Activated T-helper 1 cell treated with anti-CD3 and anti-CD28 coated beads, Interleukin-2, amount 50 U/mL, for 16 hours (primary cell): Measurements from ENCODE around the gene VOPP1.
"Not testable (repeated sequence)": the region's sequence is repeated elsewhere in the genome, so short reads cannot be mapped to it uniquely, and the experiment has no call there.

Experiments
- DNase-seq, 2 donors: peaks; one replicate each; pipeline ENCODE4 v3.0.0-alpha.2; 2020; ENCODE audit warnings: low read depth in 1 of 2, low spot score in 1 of 2

The VOPP1 gene

DNA sequence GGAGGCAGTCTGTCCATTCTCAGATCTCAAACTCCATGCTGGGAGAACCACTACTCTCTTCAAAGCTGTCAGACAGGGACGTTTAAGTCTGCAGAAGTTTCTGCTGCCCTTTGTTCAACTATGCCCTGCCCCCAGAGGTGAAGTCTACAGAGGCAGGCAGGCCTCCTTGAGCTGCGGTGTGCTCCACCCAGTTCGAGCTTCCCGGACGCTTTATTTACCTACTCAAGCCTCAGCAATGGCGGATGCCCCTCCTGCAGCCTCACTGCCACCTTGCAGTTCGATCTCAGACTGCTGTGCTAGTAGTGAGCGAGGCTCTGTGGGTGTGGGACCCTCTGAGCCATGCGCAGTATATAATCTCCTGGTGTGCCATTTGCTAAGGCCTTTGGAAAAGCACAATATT is 10.4 kb upstream of the VOPP1 start:
- DNase-seq, result not testable (repeated sequence)

DNA sequence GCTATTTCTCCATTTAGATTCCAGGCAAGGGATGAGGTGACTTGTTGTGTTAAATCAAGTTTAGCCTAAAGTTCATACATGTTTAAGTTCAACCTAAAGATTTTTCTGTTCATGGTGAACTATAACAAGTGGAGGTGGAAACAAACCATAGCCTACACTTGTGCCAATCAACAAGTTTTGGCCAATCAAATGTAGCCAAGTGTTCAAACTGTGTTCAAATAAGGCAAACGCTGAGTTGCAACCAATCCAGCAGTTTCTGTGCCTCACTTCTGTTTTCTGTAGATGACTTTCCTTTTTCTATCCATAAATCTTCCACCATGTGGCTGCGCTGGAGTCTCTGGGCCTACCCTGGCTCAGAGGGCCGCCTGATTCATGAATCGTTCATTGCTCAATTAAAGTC is 4.5 kb upstream of the VOPP1 start:
- DNase-seq, result no peak

DNA sequence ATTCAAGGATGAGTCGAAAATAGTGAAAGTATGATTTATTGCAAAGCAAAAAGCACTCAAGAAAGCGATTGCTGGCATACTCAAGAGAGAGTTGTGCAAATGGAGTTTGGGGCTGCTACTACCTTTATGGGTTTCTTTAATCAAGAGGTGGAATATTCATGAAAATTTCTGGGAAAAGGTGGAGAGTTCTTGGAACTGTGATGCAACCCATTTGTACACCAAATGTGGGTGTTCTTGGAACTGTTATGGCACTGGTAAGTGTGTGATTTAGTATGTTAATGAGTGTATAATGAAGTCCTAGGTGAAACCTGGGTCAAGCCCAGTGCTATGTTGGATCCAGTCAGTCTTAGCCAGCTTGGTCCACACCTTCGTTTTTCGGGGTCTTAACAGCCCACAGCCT is 3.4 kb upstream of the VOPP1 start:
- DNase-seq, result no peak

DNA sequence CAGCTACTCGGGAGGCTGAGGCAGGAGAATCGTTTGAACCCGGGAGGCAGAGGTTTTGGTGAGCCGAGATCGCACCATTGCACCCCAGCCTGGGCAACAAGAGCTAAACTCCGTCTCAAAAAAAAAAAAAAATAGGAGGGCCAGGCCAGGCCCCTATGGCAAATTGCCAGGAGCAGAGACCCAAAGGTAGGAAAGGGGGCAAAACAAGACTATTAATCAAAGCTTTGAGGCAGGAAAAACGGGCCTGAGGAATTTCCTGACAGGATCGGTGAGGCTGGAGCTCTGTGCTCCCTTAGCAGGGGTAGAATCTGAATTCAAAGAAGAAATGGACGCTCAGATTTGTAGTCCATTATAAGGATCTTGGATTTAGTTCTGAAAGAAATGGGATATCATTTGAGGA is 2.8 kb upstream of the VOPP1 start:
- DNase-seq, result no peak

DNA sequence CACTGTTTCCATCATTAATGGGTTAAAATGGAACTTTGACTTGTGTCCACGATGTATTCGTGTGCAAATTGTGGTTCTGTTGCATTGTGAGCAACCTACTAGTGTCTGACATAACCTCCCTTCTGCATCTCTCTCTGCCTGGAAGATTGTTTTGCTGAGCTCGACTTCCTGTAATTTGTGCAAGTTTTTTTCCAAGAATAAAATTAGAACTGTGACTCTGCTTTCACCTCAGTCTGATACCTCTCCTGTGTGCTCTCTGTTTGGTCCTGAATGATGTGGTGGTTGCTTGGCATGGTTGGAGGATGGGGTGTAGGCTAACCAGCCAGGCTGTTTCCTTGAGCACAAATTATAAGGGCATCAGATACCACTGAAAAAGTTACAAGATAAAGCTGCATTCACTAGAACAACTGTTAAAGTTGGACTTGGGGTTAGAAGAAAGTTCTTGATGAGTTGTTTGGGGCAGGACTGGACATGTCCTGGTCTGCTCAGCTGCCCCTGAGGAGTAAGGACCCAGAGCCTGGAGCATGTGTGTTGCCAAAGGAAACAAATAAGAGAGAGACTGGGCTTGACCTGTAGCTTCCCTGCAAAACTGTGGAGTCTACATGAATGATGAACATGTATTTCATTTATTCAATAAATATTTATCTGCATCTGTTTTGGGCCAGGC is 1.9 kb upstream of the VOPP1 start:
- no peak for DNase-seq

DNA sequence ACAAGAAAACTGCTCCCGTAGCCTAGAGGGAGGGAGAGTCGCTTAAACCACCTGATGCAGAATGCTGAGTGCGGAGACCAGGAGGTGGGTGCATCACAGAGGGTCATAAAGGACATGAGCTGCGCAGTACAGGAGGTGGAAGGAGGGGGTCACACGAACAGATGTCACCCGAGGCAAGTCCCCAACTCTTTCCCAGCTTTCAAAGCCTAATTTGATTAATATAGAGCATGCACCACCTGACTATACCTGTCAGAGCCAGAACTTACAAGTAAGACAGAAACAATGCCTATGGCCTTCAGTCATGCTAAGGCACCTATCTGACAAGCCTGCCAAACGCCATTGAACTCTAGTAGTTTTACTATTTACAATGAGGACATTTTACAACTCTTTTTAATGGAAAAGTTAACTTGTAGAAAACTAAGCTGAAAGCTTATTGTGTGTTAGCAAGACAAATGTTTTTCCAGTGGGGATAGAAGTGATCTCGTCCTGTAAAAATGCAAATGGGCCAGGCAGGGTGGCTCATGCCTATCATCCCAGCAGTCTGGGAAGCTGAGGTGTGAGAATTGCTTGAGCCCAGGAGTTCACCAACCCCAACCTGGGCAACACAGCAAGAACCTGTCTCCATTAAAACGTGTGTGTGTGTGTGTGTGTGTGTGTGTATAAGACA is 1.1 kb upstream of the VOPP1 start:
- DNase-seq, result no peak

DNA sequence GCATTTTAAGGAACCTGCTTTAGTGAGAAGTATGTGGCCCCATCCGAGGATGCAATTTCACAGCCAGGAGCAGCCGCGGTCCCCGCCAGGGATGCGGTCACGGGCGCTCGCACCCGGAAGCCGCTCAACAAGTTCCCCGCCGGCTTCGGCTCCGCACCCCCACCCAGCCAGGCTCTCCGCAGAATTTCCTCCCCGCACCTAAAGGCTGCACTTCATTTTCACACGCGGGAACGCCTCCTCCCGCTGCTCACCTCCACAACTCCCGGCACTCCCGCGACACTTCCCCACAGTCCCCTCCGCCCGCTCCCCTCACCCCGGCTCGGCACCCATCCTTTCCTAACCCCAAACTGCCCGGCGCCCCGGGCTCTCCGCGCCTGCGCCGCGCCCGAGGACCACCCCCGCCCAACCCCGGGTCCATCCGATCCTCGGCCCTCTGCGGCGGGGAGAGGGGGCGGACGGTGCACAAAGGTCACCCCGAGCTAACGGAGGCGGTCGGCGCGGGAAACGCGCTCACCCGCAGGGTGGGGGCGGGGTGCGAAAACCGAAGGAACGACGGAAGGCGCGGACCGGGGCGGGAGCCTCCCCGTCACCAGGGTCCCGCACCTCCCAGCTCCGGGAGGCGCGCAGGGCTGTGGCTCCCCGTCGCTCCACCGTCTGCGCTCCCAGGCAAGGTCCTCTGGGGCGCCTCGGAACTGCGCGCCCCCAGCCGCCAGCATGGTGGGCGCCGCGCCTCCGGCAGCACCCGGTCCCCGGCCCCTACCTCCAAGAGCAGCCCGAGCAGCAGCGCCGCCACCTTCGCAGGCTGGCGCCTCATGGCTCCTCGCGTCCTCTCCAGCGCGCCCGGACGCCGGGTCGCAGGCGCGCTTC is 558 bp downstream of the VOPP1 start:
- DNase-seq, result peak; percentile 38

DNA sequence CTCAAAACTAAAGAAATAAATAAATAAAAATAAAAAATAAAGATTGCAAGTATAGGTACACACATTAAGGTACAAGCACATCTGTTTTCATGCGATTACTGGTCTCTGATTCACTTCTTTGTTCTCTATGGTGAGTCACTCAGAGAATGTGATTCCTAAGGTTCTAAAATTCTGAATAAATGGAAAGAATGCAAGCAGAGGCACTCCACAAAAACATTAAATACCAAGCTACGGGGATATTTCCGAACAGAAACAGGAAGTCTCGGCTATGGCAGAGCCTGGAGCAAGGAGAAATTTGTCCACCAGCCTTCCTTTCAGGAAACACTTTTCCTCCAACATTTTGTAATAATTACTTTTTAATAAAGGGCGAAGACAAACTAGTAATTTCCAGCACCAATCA is 1.4 kb downstream of the VOPP1 start:
- no peak for DNase-seq

DNA sequence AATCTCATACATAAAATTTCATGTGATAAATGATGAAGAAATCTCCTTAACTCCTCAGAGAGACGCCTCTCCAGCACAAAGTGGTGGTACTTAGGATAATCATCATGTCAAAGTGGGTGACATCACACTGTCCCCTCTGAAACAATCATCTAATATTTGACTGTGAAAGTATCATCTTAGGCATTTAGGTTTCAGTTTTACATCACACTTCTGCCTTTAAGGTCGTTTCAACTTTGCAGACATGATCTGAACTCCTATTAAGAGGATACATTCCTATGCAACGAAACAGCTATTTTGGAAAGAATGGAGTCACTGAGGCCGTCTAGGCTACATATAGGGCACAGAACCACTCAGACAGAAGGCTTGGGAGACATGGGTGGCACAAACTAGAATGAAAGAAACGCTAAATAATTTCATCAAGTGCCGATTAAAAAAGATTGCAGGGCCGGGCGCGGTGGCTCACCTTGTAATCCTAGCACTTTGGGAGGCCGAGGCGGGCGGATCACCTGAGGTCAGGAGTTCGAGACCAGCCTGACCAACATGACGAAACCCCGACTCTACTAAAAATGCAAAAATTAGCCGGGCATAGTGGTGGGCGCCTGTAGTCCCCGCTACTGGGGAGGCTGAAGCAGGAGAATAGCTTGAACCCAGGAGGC is 2.0 kb downstream of the VOPP1 start:
- DNase-seq, result no peak

DNA sequence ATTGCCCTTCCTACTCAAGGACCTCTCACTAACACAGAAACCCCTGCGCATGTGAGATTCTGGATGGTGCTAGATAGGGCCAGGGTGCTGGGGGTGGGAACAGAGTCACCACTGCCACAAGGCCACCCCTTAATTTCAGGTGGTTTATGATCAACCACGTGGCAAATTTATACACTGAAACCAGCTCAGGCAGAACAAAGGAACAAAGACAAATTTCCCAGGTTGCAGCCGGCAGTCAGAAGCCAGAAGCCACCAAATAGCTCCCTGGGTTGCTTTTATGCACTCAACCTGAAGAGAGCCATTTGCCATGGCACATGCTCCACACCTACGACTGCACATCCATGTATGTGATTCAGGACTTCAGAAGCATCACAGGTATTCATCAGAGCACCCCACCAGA is 2.5 kb downstream of the VOPP1 start:
- DNase-seq, result peak in 1 of 2 donors; percentile 23

DNA sequence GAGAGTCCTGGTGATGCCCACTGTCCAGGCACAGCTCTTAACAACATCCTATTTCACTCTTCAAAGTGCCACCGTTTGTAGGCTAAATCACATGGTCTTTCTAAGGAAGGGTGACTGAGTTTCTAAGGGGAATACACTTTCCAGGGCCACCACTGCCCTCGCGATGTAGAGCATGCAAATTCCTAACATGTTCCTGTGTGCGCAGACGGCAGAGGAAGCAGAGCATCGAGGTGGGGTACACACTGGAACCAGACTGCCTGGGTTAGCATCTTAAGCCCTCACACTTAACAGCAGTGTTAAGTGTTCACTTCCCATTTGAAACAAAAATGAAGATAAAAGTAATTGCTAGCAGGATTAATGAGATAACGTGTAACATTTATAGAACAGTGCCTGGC is 3.0 kb downstream of the VOPP1 start:
- no peak for DNase-seq

DNA sequence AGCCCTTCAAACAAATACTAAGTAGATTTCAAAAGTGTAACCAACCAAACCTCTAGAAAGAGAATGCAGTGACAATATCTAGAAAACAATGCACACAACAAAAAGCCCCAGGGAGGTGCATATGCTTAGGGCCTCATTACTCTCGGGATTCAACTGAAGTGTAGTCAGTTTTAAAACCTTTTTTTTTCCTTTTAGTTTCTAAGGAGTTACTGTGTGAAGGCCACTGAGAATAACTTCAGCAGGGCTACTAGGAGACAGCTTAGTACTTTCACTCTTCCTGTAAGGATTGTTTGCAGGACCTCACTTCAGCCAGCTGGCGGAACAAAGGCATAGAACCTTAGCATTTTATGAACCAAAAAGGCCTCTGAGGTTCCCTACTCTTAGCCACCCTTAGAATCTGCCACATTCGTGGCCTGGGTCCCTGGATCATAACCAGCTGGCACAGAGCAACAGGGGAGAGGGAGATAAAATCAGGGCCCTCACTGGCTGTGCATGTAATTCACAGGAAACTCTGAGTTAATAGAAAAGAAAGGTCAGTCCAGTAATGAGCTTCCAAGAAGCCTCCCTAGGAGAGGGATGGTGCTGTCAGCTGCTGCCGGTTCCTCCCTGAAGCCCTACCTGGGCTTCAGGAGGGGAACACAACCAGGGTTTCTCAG is 3.6 kb downstream of the VOPP1 start:
- no peak for DNase-seq

DNA sequence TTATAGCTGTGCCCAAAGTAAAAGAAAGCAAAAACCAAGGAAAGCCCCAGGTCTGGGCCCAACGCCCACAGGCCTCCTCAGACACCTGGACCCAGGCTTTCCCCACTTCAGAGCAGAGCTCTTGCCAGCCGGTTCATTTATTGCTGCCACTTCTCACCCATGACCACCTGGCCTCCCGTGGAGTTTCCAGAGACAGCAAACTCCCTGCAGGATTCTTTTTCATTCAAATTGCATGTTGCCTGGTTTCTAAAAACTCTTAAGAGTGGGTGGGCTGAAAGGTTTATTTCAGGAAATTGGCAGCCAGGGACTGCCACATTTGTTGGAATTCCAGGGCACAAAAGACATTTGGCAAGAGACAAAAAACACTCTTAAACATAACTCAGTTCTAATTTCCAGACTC is 4.7 kb downstream of the VOPP1 start:
- DNase-seq, result no peak

DNA sequence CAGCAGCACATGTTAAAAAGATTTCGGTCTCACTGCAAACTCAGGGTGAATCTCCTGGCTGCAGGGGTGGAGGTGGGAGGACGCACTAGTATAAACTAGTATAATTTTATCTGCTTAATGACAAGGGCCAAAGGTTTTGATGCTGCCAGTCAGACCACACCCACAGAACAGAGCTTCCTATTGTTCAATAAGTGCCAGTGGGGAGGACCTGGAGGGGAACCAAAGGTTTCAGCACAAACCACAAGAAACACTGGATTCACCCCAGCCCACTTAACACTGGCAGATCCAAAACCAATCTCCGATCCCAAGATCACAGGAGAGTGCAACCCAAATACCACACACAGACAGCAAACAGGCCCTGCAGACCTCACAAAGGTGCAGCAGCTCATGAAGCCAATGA is 6.6 kb downstream of the VOPP1 start:
- DNase-seq, result no peak

DNA sequence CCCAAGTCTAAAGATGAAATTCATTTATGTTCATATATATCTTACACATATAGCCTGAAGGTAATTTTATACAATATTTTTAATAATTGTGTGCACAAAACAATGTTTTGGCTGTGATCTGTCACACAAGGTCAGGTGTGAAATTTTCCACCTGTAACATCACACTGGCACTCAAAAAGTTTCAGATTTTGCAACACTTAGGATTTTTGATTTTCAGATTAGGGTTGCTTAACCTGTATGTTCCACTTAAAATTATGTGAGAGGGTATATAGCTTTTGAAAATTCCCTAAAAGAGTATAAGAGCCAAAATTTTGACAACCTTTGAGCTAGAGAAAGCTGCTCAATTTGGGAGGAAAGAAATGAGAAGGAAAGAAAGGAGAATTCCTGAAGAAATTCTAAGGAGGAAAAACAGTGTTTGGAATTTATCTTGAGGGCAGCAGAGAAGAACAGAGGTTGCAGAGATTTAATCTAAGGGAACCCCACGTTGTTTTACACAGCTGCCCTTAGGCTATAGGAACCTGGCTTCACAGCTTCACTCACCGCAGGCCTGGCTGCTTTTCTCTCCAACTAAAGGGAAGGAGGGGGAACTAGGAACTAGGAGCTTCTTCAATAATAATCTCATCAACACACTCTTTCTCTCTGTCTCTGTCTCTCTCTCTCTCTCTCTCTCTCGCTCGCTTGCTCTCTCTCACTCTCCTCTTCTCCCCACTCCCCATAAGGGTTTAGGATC is 8.5 kb downstream of the VOPP1 start:
- DNase-seq, result no peak

DNA sequence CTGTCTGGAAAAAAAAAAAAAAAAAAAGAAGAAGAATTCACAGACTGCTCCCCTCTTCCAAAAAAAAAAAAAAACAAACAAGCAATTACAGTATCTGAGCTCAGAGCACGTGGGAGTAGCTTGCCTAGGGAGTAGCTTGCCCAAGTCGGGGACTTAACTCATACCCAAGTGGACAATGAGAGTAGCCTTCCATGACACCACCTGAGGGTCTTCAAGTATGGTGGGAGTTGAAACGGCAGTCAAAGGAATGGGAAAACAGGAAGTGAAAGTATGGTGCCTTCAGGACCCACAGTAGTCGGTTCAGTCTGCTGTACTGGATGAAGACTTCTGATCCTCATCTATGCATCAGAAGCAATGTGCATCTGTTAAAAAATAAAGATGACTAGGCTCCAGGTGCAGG is 10.6 kb downstream of the VOPP1 start:
- DNase-seq, result no peak

DNA sequence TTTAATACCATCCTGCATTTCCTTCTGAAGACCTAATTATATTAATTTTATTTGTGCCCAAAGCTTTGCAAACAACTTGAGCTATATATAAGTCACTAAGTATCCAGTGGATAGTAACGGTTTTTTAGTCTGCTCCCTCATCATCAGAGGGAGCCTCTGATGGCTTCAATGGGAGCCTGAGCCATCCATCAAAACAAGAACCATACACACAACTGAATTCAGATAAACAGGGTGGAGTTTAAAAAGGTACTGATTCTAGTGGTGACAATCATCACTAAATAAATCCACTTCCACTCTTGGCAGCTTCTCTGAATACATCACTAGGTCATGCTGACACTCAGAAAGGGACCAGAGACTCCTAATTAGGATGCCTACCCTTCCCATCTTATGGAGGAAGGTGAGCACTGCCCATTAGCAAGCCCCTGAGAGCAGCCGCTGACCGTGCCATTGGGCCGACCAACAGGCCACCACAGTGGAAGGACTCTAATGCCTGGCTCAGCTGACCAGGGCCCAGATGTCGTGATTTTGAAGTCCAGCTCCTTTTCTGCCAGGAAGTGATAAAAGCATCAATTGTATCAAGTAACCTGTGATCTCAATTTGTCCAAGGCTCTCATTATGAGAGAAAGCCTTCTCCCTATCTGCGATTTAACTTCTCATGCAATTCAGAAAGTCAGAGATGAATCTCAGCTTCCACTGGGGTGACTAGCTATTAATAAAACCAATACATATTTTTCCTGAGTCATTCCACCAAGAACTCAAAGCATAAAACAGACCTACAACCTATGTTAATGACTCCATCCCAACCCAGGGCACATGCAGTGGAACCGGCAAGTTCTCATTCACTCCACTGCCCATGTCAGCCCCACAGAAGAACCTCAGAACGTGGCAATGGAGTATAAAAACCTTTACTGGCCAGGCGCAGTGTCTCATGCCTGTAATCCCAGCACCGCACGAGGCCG is 13.1 kb downstream of the VOPP1 start:
- DNase-seq, result no peak

DNA sequence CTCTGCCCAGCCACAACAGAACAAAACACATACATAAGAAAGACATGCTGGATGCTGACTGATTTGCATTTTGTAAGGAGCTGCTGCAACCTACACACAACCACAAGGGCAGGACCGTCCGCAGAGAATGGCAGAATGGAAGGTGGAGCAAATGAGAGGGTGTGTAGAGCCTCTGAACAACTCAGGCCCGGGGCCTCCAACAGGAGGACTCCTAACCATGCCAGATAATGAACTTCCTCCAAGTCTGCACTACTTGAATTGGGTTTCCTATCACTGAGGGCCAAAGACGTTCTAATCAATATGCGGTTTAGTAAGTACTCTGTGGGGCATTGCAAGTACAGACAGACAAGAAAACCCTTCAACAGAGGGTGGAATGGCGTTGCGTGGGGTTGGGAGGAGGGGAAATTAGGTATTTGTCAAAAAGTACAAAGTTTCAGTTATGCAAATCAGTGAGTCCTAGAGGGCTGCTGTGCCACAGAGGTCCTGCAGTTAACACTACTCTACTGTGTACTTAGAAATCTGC is 14.6 kb downstream of the VOPP1 start:
- no peak for DNase-seq

DNA sequence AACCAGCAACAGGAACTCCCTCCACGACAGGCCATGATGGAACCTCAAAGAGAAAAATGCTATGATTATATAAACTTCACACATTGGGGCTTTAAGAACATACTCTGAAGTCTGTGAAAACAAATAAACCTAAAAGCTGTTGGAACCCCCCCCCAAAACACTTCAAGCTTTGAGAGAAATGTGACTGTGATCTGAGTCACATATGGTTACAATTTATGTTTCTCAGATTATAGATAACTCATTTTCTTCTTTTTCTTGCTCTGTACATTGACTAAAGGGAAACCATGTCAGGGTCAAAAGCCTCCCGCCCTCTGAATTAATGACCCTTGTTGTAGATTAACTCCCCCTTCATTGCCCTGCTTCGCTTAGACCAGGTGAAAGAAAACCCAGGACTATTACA is 15.8 kb downstream of the VOPP1 start:
- no peak for DNase-seq
